ENCODE results near the gene GREB1.

The GREB1 gene

DNA sequence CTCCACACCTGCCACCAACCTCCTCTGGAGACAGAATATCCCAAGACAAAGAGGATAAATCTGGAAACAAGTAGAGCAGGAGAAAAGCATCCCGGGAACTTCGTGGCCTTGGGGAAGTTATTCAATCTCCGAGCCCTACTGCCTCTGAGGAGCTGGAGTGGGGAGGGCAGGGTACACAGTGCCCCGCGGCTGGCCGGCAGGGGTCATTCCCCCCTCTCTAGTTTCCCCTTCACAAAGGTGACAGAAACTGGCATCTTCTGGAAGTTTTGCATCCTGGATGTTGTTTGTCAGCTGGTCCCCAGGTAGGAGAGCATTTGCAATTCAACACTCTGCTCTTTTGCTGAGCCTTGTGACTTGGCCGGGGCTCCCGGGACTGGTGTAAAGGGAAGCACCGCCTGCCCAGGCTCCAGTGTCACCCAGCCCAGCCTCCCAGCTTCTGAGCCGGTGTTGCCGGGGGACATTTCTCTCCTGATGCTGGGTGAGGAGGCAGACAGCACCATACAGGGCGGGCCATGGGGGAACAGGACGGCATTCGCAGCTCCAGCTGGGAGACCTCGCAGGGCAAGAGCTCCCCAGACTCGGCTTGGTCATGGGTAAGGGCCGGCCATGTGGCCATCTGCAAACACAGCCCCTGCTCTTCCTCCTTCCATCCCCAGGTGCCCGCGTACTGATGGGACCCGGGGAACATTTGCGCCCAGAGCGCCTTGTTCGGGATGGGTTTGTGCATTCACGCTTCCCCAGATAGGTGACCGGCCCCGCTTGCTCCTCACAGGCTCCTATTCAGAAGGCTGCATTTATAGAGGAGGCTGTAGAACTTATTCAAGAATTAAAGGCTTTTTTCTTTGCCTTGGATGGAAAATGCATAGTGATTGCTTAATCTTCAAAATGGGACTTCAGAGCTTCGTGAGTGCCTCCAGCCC lies 143.6 kb downstream of the GREB1 start:
- TF ChIP-seq, protein P1, sequence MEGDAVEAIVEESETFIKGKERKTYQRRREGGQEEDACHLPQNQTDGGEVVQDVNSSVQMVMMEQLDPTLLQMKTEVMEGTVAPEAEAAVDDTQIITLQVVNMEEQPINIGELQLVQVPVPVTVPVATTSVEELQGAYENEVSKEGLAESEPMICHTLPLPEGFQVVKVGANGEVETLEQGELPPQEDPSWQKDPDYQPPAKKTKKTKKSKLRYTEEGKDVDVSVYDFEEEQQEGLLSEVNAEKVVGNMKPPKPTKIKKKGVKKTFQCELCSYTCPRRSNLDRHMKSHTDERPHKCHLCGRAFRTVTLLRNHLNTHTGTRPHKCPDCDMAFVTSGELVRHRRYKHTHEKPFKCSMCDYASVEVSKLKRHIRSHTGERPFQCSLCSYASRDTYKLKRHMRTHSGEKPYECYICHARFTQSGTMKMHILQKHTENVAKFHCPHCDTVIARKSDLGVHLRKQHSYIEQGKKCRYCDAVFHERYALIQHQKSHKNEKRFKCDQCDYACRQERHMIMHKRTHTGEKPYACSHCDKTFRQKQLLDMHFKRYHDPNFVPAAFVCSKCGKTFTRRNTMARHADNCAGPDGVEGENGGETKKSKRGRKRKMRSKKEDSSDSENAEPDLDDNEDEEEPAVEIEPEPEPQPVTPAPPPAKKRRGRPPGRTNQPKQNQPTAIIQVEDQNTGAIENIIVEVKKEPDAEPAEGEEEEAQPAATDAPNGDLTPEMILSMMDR (conservative IDR thresholded peaks at IDR 0.05; ENCODE audit: low read depth, low read length): no peak
- DNase-seq (ENCODE audit: low read depth): no peak
- H3K4me3 ChIP-seq (ENCODE audit: low read depth, low read length): no peak overlapping the region

DNA sequence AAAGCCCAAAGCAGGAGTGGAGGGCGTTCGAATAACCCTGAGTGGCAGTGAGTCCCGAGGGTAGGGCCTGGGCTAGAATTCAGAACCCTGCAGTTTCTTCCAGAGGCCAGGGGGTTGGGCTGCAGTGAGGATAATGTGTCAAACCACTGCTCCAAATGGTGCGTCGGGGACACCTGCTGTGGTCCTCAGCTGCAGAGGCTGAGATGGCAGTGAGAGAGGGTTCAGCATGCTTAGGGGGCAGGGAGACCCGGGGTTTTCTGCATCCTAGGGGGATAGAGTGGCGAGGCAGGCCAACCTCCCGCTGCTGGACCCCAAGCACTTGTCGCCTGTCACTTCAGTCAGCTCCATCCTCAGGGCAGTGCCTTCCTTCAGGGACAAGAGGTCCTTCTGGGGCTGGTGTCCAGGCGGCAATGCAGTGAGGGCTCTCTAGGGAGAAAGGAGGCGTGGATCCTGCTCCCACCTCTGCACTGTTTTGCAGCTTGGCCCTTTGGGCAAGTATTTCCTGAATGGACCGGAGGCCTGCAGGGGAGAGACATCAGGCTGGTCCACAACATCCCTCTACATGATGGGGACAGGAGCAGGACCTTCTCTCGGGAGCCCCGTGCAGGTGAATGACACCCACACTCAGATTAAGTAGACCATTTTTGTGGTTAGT lies 144.6 kb downstream of the GREB1 start:
- no peak for DNase-seq (ENCODE audit: low read depth)
- TF ChIP-seq, protein P1 (conservative IDR thresholded peaks at IDR 0.05; ENCODE audit: low read depth, low read length): no peak
- H3K4me3 ChIP-seq (ENCODE audit: low read depth, low read length): no peak overlapping the region

DNA sequence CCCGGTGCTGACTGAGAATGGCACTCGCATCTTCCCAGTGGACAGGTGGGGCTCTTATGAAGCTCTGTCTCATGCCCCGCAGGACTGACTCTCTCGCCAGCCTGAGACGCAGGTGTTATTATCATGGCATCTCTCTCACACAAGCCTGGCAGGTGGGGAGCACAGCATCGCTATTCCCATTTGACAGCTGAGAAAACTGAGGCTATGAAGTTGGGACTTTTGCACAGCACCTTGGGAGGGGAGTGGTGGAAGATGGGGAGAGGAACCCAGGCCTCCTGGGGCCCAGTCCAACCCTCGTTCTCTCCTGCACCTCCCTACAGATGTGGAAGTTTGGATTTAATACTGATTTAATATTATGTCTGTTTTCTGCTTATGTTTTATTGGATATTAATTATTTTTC lies 145.2 kb downstream of the GREB1 start:
- DNase-seq (ENCODE audit: low read depth): no peak
- TF ChIP-seq, protein P1 (conservative IDR thresholded peaks at IDR 0.05; ENCODE audit: low read depth, low read length): no peak
- no peak overlapping the region for H3K4me3 ChIP-seq (ENCODE audit: low read depth, low read length)

DNA sequence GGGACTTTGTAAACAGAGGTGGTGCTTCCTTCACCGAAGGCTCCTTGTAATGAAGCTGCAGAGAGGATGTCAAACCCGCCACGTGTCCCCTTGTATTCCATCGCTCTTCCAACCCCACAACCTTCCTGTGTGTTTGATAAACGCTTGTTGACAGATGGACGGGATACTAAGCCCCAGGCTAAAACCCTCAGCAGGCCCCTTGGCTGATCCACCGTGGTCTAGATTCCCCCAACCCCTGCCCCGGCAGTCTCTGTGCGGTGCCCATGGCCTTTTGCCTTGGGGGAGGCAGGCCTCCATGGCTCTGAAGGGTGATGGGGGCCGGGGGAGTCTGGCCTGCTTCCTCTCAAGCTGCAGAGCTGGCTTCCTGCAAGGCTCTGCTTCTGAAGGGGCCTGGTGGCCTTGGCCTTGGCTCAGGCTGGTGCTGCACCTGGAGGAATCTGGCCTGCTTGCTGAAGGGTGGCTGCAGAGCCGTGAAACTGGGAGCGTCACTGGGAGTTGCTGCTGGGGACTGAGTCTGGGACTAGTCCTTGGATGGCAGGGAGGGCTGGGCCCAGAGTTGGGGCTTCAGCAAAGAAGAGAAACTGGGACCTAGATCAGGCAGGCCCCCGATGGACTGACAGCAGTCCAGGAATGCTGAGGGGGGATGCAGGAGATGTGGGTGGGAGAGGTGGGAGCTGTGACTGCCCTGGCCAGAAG lies 145.8 kb downstream of the GREB1 start:
- TF ChIP-seq, protein P1 (conservative IDR thresholded peaks at IDR 0.05; ENCODE audit: low read depth, low read length): no peak
- DNase-seq (ENCODE audit: low read depth): no peak
- no peak overlapping the region for H3K4me3 ChIP-seq (ENCODE audit: low read depth, low read length)

DNA sequence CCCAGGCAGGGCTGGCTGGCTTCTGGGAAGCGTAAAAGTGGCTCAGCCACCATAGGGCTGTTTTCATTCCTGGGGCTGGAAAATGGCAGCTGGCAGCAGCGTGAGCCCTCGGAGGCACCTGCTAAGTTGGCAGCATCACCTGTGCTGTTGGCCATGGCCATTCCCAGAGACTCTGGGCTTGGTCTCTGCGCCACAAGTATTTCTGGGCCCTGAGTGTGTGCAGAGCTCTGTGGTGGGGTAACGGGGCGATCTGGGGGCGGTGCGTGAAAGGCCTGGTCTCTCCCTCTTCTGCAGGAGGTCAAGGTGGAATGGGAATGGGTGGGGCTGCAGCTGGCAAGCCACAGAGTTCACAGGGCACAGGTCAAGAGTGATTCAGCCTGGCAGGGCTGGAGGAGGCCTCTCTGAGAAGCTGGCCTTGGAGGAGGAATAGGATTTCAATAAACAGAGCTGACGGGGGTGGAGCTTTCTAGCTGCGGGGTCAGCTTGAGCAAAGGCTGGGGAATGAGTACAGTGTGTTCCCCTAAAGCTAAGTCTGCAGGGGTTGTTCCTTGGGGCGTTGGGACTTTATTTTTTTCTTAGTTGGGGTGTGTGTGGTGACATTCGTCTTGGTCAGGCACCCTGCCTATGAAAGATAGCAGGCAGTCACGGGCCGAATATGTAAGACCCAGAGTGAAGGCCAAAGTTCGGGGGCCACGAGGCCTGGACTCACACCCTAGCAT lies 146.5 kb downstream of the GREB1 start:
- TF ChIP-seq, protein P1 (conservative IDR thresholded peaks at IDR 0.05; ENCODE audit: low read depth, low read length): no peak
- no peak overlapping the region for H3K4me3 ChIP-seq (ENCODE audit: low read depth, low read length)
- DNase-seq (ENCODE audit: low read depth): peak; percentile 70

DNA sequence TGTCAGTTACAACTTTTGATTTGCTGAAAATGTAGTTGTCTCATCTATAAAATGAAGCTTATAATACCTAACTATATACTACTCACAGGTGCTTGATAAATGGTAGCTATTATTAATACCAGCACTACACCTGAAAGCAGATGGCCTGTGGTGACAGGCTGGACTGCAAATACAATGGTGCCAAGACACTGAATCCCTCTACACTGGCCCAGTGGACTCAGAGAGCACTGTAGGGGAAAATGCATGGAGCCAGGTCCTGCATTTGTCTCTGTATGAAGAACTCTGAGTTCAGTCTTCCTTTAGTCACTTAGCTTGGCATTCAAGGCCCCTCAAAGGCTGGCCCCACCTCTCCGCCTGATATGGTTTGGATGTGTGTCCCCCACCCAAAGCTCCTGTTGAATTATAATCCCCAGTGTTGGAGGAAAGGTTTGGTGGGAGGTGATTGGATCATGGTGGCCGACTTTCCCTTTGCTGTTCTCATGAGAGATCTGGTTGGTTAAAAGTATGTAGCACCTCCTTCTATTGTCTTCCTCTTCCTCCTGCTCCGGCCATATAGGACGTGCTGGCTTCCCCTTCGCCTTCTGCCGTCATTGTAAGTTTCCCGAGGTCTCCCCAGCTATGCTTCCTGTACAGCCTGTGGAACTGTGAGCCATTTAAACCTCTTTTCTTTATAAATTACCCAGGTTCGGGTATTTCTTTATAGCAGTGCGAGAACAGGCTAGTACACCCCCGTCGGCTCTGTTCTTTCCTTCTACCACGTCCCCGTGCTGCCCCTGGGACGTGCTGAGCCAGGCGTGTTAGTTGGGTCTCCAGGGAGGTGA lies 147.3 kb downstream of the GREB1 start:
- no peak overlapping the region for H3K4me3 ChIP-seq (ENCODE audit: low read depth, low read length)
- TF ChIP-seq, protein P1 (conservative IDR thresholded peaks at IDR 0.05; ENCODE audit: low read depth, low read length): no peak

More for the DNA sequence above, 147.3 kb downstream of the GREB1 start:
- DNase-seq (ENCODE audit: low read depth): no peak

Measured in choroid plexus epithelial cell (primary cell).